Ascending aorta (tissue), 2 donors: ENCODE results near the gene WDR62. TPM values are rescaled to one million over a fixed set of nuclear protein-coding genes. Genes with fewer than 3 reads are reported as not detected.

Source experiments
- DNase-seq, 2 donors: peaks; one replicate each; pipeline ENCODE4 v3.0.0-alpha.2; 2019; ENCODE audit warnings: low spot score in 2 of 2
- H3K27ac ChIP-seq, 2 donors: fragments of 200-600 bp; sonication (generic); one replicate each; pipeline ENCODE4 v1.5.1; 2016 to 2017; ENCODE audit warnings: mild to moderate bottlenecking in 1 of 2
- H3K27me3 ChIP-seq: fragments of 200-600 bp; sonication (generic); one replicate; pipeline ENCODE4 v1.5.1; 2017
- H3K36me3 ChIP-seq, 2 donors: fragments of 200-600 bp; sonication (generic); one replicate each; pipeline ENCODE4 v1.5.1; 2016
- H3K4me1 ChIP-seq, 2 donors: fragments of 200-600 bp; sonication (generic); one replicate each; pipeline ENCODE4 v1.5.1; 2016 to 2017; ENCODE audit warnings: mild to moderate bottlenecking in 1 of 2
- H3K4me3 ChIP-seq, 2 donors: fragments of 200-600 bp; sonication (generic); one replicate each; pipeline ENCODE4 v1.5.1; 2016 to 2017; ENCODE audit warnings: mild to moderate bottlenecking in 1 of 2
- H3K9me3 ChIP-seq, 2 donors: fragments of 200-600 bp; sonication (generic); one replicate each; pipeline ENCODE4 v1.5.1; 2016
- CTCF ChIP-seq, 3 experiments: fragments of 200-600 bp in 2 of 3; fragments of 450-650 bp in 1 of 3; sonication (generic) in 2 of 3; IDR thresholded peaks; one replicate each; pipeline ENCODE4 v1.5.1; 2016 to 2019; ENCODE audit warnings: antibody characterized with exemption in 3 of 3, mild to moderate bottlenecking in 1 of 3, moderate library complexity in 1 of 3
- intact Hi-C: fragments of 100-400 bp; cut with DNase I; formaldehyde crosslinking; loops from one replicate; pipeline ENCODE4 v1.15.1; 2023
- total RNA-seq: library from RNA; depleted of rRNA; stranded (reverse); fragments of >200 nt; gene quantifications from one replicate; pipeline ENCODE4 v1.1.0, GENCODE V29; 2016

WDR62 gene
- total RNA-seq, 1 donor from 2014 or later, result not detected

GRCh38 chr19:36139473-36140303 lies 85.0 kb downstream of the WDR62 start, which contains the start of gene CAPNS1:
Gene CAPNS1 (plus strand): TSS chr19:36140066. CDS start chr19:36141012, 946 bp downstream.
- peak within 1 kb of the TSS; percentile 80 to 82 for H3K4me3 ChIP-seq
- H3K4me1 ChIP-seq, result peaks cover 6 to 19% of the 10 kb centered on the region in 2 donors
- H3K9me3 ChIP-seq, result no peaks in the 10 kb centered on the region
- peak; percentile 85 to 99 for DNase-seq
- H3K27me3 ChIP-seq, result no peaks in the 10 kb centered on the region
- intact Hi-C loops, result loop anchor here (1.0 kb wide), 2 partner anchors 11 to 12 kb away; no protein-coding TSS in a partner anchor
- H3K27ac ChIP-seq, result peak within 1 kb of the TSS; percentile 96 to 97
- peaks cover 27 to 28% of the 10 kb centered on the region in 2 donors for H3K36me3 ChIP-seq
- TF ChIP-seq CTCF (IDR thresholded peaks at IDR 0.05), result peak in 1 of 3 experiments; percentile 11

- Histone ChIP-seq H3K4me1 (peaks cover 6 to 19% of the 10 kb centered on the region in 2 donors), H3K27me3 (no peaks in the 10 kb centered on the region), H3K36me3 (peaks cover 34 to 35% of the 10 kb centered on the region in 2 donors), H3K9me3 (no peaks in the 10 kb centered on the region), H3K4me3 (peak overlapping the region; percentile 80 to 82), H3K27ac (peak overlapping the region; percentile 96 to 97)
- no peak for TF ChIP-seq CTCF (IDR thresholded peaks at IDR 0.05)
- DNase-seq, result peak in 1 of 2 donors; percentile 73
- intact Hi-C loops, result loop anchor here (1.0 kb wide), 3 partner anchors 11 to 74 kb away; partner anchors contain the start of genes TBCB and ZNF565
Observed at GRCh38 chr19:36140304-36141038, 85.8 kb downstream of the WDR62 start.

GRCh38 chr19:36141039-36141927 lies 86.6 kb downstream of the WDR62 start:
- H3K36me3 ChIP-seq, result peaks cover 43% of the 10 kb centered on the region in 2 donors
- no peaks in the 10 kb centered on the region for H3K9me3 ChIP-seq
- intact Hi-C loops, result loop anchor here (1.0 kb wide), 2 partner anchors 26 to 73 kb away; partner anchors contain the start of genes TBCB and ZNF565
- peak; percentile 64 to 95 for DNase-seq
- H3K27me3 ChIP-seq, result no peaks in the 10 kb centered on the region
- peak overlapping the region; percentile 96 to 97 for H3K27ac ChIP-seq
- H3K4me3 ChIP-seq, result peak overlapping the region; percentile 80 to 82
- peaks cover 6 to 16% of the 10 kb centered on the region in 2 donors for H3K4me1 ChIP-seq
- TF ChIP-seq CTCF (IDR thresholded peaks at IDR 0.05), result no peak

- no peak for DNase-seq
- Histone ChIP-seq H3K36me3 (peaks cover 50% of the 10 kb centered on the region in 2 donors), H3K9me3 (no peaks in the 10 kb centered on the region), H3K27ac (peak overlapping the region; percentile 96 to 97), H3K27me3 (no peaks in the 10 kb centered on the region), H3K4me1 (peaks cover 6 to 10% of the 10 kb centered on the region in 2 donors), H3K4me3 (peak overlapping the region in 1 of 2 donors; percentile 82)
- intact Hi-C loops, result no loop called here
- TF ChIP-seq CTCF (IDR thresholded peaks at IDR 0.05), result no peak
Observed at GRCh38 chr19:36142046-36142445, 87.3 kb downstream of the WDR62 start.

GRCh38 chr19:36142496-36142895 lies 87.8 kb downstream of the WDR62 start:
- no peak for TF ChIP-seq CTCF (IDR thresholded peaks at IDR 0.05)
- Histone ChIP-seq H3K27me3 (no peaks in the 10 kb centered on the region), H3K9me3 (no peaks in the 10 kb centered on the region), H3K4me3 (no peak overlapping the region), H3K4me1 (peaks cover 6 to 10% of the 10 kb centered on the region in 2 donors), H3K27ac (peak overlapping the region; percentile 96 to 97), H3K36me3 (peaks cover 55% of the 10 kb centered on the region in 2 donors)
- no peak for DNase-seq
- intact Hi-C loops, result no loop called here
